Measurements from ENCODE around the gene ZBP1.

GRCh38 chr20:57650756-57651483, 30.7 kb upstream of the ZBP1 start:
- TF ChIP-seq POLR2A (IDR thresholded peaks at IDR 0.05) (no peak), CTCF (IDR thresholded peaks at IDR 0.05) (no peak), EP300 (IDR thresholded peaks at IDR 0.05) (no peak)
